Body of pancreas (tissue), 4 donors: ENCODE measurements around the gene CCBE1.

Experiments used
- POLR2A ChIP-seq, 3 donors: fragments of 450-650 bp; IDR thresholded peaks; one replicate each; pipeline ENCODE4 v1.6.1; 2016; ENCODE audit warnings: antibody characterized with exemption in 3 of 3, mild to moderate bottlenecking in 2 of 3
- TF ChIP-seq, protein P1 (sequence below), 7 experiments: fragments of 450-650 bp in 4 of 7; fragments of 200-600 bp in 3 of 7; sonication (generic) in 3 of 7; IDR thresholded peaks; one replicate each; pipeline ENCODE4 v1.5.1; 2016 to 2019; ENCODE audit warnings: antibody characterized with exemption in 7 of 7

DNA sequence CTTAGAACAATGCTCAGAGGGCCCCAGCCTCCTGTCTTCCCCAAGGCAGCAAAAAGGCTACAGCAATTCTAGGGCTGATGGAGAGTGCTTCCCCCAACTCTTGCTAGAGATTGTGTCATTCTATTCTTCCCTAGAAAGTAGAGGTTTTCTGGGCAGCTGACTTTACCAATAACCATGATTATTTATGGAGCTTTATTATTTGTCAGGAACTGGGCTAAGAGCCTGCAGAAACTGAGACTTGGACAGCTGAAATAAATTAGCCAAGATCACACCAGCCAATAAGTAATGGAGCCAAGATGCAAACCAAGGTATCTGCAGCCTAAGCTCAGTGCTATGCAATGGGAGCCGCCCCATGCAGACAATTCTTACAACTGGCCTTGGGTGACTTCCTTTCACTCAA, 84.8 kb downstream of the CCBE1 start:
- TF ChIP-seq, protein P1, sequence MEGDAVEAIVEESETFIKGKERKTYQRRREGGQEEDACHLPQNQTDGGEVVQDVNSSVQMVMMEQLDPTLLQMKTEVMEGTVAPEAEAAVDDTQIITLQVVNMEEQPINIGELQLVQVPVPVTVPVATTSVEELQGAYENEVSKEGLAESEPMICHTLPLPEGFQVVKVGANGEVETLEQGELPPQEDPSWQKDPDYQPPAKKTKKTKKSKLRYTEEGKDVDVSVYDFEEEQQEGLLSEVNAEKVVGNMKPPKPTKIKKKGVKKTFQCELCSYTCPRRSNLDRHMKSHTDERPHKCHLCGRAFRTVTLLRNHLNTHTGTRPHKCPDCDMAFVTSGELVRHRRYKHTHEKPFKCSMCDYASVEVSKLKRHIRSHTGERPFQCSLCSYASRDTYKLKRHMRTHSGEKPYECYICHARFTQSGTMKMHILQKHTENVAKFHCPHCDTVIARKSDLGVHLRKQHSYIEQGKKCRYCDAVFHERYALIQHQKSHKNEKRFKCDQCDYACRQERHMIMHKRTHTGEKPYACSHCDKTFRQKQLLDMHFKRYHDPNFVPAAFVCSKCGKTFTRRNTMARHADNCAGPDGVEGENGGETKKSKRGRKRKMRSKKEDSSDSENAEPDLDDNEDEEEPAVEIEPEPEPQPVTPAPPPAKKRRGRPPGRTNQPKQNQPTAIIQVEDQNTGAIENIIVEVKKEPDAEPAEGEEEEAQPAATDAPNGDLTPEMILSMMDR (IDR thresholded peaks at IDR 0.05) = no peak
- TF ChIP-seq POLR2A (IDR thresholded peaks at IDR 0.05) = no peak
